HG03432 (cell line): ENCODE measurements around the gene MRPL27.
"Not testable (repeated sequence)": the region's sequence is repeated elsewhere in the genome, so short reads cannot be mapped to it uniquely, and the experiment has no call there.

ENCODE experiments used
- ATAC-seq: cut with Tn5 transposase; IDR thresholded peaks from one replicate; pipeline ENCODE4 v1.9.1; 2021; ENCODE audit warnings: mild to moderate bottlenecking, moderate library complexity; ENCODE audit not compliant: unreplicated experiment

Gene MRPL27

DNA sequence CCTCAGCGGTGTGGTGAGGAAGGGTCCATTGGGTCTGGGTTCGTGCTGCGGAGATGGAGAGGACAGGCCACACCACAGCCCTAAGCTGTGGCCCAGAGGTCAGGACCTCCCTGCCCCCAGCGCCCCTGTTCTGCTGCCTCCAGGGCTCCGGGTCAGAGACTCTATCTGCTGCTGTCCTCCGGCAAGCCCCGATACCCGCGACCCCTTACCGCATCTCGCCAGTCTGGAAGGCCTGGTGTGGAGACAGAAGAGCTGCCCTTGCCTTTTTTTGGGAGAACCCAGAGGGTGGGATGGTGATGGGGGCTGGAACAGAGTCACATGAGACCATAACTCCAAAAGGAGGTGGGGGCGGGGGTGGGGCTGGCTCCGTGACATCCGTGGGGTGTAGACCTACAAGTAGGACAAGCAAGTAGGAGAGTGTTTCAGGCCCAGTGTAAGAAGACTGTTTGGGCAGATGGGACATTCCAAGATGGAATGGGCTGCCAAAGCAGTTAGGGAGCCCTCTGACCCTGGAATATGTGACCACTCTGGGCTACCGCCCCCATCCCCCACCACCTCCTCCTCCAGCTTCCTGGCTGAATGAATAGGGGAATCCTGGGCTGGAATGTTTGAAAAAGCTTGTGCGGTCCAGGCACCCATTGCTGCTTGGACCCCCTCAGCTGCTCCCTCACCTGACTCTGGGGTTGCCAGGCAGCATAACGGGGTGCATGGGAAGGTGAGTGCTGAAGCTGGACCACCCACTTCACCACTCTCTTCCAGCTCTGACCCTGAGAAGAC, 25.7 kb downstream of the MRPL27 start:
- no peak for ATAC-seq

DNA sequence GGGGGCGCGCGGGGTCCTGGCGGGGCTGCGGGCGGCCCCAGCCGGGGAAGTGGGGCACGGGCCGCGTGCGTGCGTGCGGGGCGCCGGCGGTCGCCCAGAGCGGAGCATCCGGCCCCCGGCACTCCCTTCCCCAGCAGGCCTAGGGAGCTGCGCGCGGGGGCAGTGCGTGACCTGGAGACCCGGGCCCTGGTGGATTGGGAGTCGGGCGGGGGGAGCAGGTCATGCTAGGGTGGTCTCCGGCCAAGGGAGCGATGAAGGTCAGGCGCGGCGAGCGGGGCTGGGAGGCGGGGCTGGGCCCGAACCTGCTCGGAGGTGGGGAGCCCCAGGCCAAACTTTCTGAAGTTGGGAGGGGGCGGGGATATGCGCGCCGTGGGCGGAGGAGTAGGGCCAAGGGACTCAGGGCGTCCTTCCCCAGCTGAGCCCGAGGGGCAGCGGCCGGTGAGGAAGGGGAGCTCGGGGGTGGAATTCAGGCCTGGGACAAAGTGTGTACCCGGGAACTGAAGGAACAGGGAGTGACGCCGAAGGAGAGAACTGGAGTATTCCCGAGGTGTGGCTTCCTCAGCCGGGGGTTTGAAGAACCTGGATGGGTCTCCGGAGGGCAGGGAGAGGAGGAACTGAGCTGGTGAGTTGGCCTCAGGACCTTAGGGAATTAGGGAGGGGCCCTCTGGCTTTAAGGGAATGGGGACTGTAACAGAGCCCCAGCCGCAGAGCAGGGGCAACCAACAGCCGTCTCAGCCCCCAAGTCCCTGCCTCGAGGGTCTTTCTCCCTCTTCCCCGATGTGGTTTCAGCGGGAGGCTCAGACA, 26.5 kb downstream of the MRPL27 start:
- ATAC-seq, result peak; percentile 57

DNA sequence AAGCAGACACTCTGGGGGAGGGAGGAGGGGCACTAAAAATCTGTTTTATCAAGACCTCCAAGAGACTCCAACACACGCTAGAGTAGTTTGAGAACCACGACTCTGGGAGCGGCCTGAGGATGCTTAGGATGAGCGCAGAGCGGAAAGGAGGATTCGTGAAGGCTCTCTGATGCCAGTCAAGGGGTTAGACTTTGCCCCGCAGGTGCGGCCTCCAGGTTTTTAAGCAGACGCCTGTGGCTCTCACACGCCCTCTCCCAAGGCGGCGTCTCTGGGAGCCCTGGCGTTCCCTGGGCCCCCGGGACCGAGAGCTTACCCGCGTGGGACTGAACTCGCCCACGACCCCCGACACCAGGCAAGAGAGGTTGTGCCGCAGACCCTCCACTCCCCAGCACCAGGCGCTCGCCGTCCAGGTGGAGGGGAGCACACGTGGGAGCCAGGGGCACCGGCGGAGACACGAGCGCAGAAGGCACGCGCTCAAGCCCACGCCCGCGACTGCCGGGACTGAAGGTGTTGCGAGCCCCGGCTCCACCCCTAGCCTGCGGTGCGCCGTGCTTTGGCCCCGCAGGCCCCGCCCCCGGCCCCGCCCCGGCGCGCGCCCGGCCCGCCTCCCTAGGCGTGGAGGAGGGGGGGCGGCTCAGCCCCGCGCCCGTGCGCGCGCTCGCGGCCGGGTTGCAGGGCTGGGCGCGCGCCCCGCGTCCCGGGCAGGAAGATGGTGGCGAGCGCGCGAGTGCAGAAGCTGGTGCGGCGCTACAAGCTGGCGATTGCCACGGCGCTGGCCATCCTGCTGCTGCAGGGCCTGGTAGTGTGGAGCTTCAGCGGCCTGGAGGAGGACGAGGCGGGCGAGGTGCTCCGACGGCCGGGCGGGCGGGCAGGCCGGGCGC, 27.3 kb downstream of the MRPL27 start, which contains the start of gene XYLT2:
Gene XYLT2 (plus strand): TSS at position 695 of the 881 bp plus-strand sequence. CDS start 15 bp downstream, at position 710.
- peak; percentile 81 for ATAC-seq

DNA sequence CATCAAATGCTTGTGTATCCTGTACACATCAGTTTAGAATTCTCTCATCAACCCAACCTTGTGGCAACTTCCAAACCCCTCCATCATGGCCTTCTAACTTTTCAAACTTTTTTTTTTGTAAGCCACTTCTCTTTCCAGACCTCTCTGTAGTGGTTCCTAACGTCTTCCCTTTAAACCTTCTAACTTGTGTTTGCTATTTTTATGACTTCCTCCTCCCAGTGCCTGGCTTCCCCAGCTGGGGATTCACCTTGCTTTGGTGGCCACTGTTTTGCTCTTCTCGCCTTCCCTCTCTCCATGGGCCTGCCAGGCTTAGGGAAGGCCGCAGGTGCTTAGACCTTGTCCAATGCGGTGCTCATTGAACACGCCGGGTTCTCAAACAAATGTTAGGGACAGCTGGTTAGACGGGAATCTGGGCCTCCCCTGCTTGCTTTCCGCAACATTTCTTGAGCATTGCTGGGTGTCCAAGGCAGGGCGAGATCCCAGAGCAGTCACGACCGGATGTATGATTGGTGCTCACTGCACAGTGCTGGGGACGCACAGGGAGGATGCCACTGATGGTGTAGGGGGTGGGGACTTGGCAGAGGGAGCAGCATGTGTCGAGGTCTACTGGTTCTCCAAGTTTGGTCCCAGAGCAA, 28.1 kb downstream of the MRPL27 start:
- ATAC-seq, result no peak

- no peak for ATAC-seq
These were observed 33.6 kb downstream of the MRPL27 start for GRCh38 chr17:50339381-50339780.

- ATAC-seq, result no peak
These were observed 34.3 kb downstream of the MRPL27 start for GRCh38 chr17:50338645-50339044.

- ATAC-seq, result no peak
These were observed 35.0 kb downstream of the MRPL27 start for GRCh38 chr17:50337956-50338355.

DNA sequence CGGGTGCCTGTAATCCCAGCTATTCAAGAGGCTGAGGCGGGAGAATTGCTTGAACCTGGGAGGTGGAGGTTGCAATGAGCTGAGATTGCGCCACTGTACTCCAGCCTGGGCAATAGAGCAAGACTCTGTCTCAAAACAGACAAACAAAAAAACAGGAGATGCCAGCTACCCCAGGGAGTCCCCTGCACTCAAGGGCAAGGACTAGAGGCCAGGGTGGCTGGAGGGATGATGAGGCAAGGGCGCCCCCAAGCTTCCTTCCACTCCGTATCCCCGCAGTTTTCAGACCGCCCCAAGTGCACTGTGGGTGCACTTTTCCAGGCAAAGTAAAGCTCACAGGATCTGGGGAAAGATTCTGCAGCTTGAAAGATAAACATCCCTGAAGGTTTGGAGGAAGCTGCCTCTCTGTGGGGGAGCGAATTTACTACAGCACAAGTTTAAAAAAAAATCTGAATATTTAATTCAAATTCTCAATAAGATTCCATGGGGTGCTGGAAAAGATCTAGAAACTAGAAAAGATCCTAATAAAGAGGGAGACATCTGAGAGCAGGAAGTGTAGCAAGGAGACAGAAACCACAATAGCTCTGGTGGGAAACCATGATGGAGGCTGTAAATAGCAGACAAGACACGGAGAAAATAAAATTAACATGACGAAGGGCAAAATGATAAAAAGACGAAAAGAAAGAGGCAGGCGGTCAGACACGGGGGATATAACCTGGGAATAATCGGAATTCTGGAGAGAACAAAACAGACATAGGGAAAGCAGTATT, 39.5 kb downstream of the MRPL27 start:
- ATAC-seq, result not testable (repeated sequence)

DNA sequence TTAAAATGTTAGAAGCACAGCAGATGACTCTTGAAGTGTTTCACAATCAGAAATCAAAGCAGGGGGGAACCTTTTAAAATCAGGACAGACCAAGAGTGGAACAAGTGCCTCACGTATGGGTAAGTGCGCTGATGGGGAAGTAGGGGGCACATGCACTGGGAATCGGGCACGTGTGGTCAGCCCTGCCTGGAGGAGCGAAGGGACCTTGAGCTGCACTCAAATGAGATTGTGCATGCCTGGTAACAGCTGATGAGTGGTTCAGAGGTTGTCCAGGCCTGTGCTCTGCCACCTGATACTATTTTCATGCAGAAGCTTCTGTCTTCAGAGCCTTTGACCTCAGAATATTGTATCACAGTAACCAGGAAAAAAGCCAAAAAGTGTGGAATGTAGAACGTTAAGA, 40.8 kb downstream of the MRPL27 start:
- ATAC-seq, result no peak

GRCh38 chr17:50331085-50331791, 41.7 kb downstream of the MRPL27 start:
- ATAC-seq, result no peak

DNA sequence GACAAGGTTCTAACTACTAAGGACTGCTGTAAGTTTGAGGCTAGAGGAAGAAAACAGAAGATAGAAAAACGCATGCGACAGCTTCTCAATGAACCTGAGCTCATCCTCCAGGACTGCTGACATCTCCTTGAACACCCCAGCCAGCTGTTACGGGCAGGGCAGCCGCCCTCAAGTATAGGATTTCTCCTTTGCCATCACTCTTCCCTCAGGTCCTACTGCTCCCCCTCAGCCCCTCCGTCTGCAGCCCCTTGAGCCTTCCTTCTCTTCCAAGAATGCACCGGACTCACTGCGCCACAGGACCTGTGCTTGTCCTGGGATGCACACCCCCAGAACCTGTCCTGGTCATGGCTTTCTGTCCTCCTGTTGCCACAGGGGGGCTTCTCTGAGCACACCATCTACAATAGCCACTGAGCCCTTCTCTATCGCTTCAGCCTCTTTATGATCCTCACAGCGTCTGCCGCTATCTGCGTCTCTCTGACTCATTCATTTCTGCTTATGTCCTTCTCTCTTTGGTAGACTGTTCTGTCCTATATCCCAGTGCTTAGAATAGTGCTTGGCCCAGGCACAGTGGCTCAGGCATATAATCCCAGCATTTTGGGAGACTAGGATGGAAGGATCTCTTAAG, 42.7 kb downstream of the MRPL27 start:
- ATAC-seq, result no peak

GRCh38 chr17:50329716-50330115, 43.3 kb downstream of the MRPL27 start:
- ATAC-seq, result no peak

GRCh38 chr17:50328363-50329325, 44.3 kb downstream of the MRPL27 start:
- ATAC-seq, result no peak

GRCh38 chr17:50326831-50327364, 46.1 kb downstream of the MRPL27 start:
- ATAC-seq, result no peak

- ATAC-seq, result no peak
These were observed 47.1 kb downstream of the MRPL27 start for GRCh38 chr17:50325906-50326305.

DNA sequence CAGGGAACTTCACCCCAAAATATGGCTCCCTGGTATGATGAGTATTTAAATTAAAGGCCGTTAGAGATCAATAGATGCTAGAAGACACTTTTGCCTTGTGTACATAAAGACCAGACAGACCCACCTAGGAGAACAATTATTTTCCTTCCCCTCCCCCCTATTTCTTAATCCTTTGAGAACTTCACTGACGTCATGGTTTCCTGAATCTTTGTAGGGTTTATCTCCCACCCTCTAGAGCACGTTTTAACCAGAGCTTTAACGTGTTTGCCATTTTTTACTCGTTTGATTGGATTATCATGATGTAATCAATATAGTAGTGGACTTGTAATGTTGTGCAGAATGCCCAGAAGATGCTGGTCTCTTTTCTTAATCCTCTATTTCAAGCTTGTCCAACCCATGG, 49.9 kb downstream of the MRPL27 start:
- no peak for ATAC-seq

- ATAC-seq, result no peak
These were observed 50.7 kb downstream of the MRPL27 start for GRCh38 chr17:50322271-50322670.
